Osteoblast (primary cell): ENCODE results near the gene ZNF750. TPM values are rescaled to one million over a fixed set of nuclear protein-coding genes. Genes with fewer than 3 reads are reported as not detected.

ENCODE experiments used
- DNase-seq: peaks from one replicate; pipeline ENCODE4 v3.0.0; 2011; ENCODE audit warnings: low spot score, mixed read lengths; ENCODE audit not compliant: insufficient read length; ENCODE audit errors: missing footprints
- H2AFZ ChIP-seq: 2 replicates; pipeline ENCODE4 v1.6.0; 2011; ENCODE audit warnings: mild to moderate bottlenecking, low read length
- H3K27ac ChIP-seq: 2 replicates; pipeline ENCODE4 v1.5.1; 2011; ENCODE audit warnings: mild to moderate bottlenecking, low read depth, low read length, moderate library complexity
- H3K27me3 ChIP-seq: 2 replicates; pipeline ENCODE4 v1.6.0; 2012; ENCODE audit warnings: mild to moderate bottlenecking, control low read depth, inconsistent platforms, low read length, moderate library complexity; ENCODE audit not compliant: insufficient read depth
- H3K36me3 ChIP-seq: 2 replicates; pipeline ENCODE4 v1.5.1; 2011; ENCODE audit warnings: mild to moderate bottlenecking, low read length, control low read depth, moderate library complexity; ENCODE audit not compliant: insufficient read depth
- H3K4me1 ChIP-seq: 2 replicates; pipeline ENCODE4 v1.5.1; 2011; ENCODE audit warnings: mild to moderate bottlenecking, low read length, control low read depth, moderate library complexity; ENCODE audit not compliant: insufficient read depth
- H3K4me2 ChIP-seq: 2 replicates; pipeline ENCODE4 v1.6.0; 2011; ENCODE audit warnings: mild to moderate bottlenecking, low read length; ENCODE audit not compliant: insufficient read depth
- H3K4me3 ChIP-seq: fragments of 200-600 bp; sonication (generic); 3 replicates; pipeline ENCODE4 v1.5.1; 2012; ENCODE audit warnings: mild to moderate bottlenecking, low read length, inconsistent platforms; ENCODE audit not compliant: insufficient read depth
- H3K79me2 ChIP-seq: 2 replicates; pipeline ENCODE4 v1.6.0; 2012; ENCODE audit warnings: mild to moderate bottlenecking, low read length, control low read depth, inconsistent platforms; ENCODE audit not compliant: insufficient read depth
- H3K9me3 ChIP-seq: 2 replicates; pipeline ENCODE4 v1.5.1; 2011; ENCODE audit warnings: low read depth, low read length, control low read depth
- H4K20me1 ChIP-seq: 2 replicates; pipeline ENCODE4 v1.6.0; 2012; ENCODE audit warnings: mild to moderate bottlenecking, low read length, control low read depth; ENCODE audit not compliant: insufficient read depth
- CTCF ChIP-seq: IDR thresholded peaks from 2 replicates; pipeline ENCODE4 v1.5.1; 2011; ENCODE audit warnings: mild to moderate bottlenecking, low read depth, low read length, moderate library complexity; ENCODE audit errors: extremely low read depth
- total RNA-seq: library from RNA; depleted of rRNA; stranded (reverse); fragments of >200 nt; gene quantifications from 2 replicates; pipeline ENCODE4 v1.2.3, GENCODE V29; 2012

Gene ZNF750
- total RNA-seq, 1 donor, result not detected

GRCh38 chr17:82825540-82826124 lies 14.2 kb downstream of the ZNF750 start:
- Histone ChIP-seq H3K4me2 (no peak overlapping the region), H3K4me3 (no peak overlapping the region), H4K20me1 (no peaks in the 10 kb centered on the region), H3K4me1 (no peaks in the 10 kb centered on the region), H3K27ac (no peak overlapping the region), H2AFZ (no peak overlapping the region), H3K9me3 (peaks cover under 1% of the 10 kb centered on the region), H3K36me3 (peaks cover 9% of the 10 kb centered on the region), H3K79me2 (no peaks in the 10 kb centered on the region), H3K27me3 (no peaks in the 10 kb centered on the region)
- no peak for TF ChIP-seq CTCF
- no peak for DNase-seq

- Histone ChIP-seq H3K4me1 (no peaks in the 10 kb centered on the region), H2AFZ (no peak overlapping the region), H3K4me3 (no peak overlapping the region), H3K4me2 (no peak overlapping the region), H3K27ac (no peak overlapping the region), H3K79me2 (no peaks in the 10 kb centered on the region), H4K20me1 (no peaks in the 10 kb centered on the region), H3K36me3 (peaks cover 21% of the 10 kb centered on the region), H3K9me3 (peaks cover 5% of the 10 kb centered on the region), H3K27me3 (no peaks in the 10 kb centered on the region)
- peak; percentile 5 for TF ChIP-seq CTCF
- DNase-seq, result no peak
Measured at GRCh38 chr17:82823004-82823403, 16.8 kb downstream of the ZNF750 start.

- Histone ChIP-seq H3K4me1 (no peaks in the 10 kb centered on the region), H3K27ac (no peak overlapping the region), H3K4me2 (no peak overlapping the region), H4K20me1 (no peaks in the 10 kb centered on the region), H3K36me3 (peaks cover 22% of the 10 kb centered on the region), H3K79me2 (no peaks in the 10 kb centered on the region), H3K9me3 (peaks cover 5% of the 10 kb centered on the region), H2AFZ (no peak overlapping the region), H3K27me3 (no peaks in the 10 kb centered on the region), H3K4me3 (no peak overlapping the region)
- no peak for DNase-seq
- no peak for TF ChIP-seq CTCF
Measured at GRCh38 chr17:82822281-82822680, 17.5 kb downstream of the ZNF750 start.

GRCh38 chr17:82821554-82821953 lies 18.3 kb downstream of the ZNF750 start:
- no peak for TF ChIP-seq CTCF
- peaks cover 5% of the 10 kb centered on the region for H3K9me3 ChIP-seq
- H3K4me1 ChIP-seq, result no peaks in the 10 kb centered on the region

More at GRCh38 chr17:82821554-82821953, 18.3 kb downstream of the ZNF750 start:
- no peaks in the 10 kb centered on the region for H3K79me2 ChIP-seq
- H3K36me3 ChIP-seq, result peaks cover 19% of the 10 kb centered on the region
- no peak overlapping the region for H2AFZ ChIP-seq
- H3K27ac ChIP-seq, result no peak overlapping the region
- no peaks in the 10 kb centered on the region for H3K27me3 ChIP-seq
- H3K4me2 ChIP-seq, result no peak overlapping the region
- H3K4me3 ChIP-seq, result no peak overlapping the region
- no peak for DNase-seq
- H4K20me1 ChIP-seq, result no peaks in the 10 kb centered on the region
